ENCODE data around the gene TMEM170A.

The TMEM170A gene

DNA sequence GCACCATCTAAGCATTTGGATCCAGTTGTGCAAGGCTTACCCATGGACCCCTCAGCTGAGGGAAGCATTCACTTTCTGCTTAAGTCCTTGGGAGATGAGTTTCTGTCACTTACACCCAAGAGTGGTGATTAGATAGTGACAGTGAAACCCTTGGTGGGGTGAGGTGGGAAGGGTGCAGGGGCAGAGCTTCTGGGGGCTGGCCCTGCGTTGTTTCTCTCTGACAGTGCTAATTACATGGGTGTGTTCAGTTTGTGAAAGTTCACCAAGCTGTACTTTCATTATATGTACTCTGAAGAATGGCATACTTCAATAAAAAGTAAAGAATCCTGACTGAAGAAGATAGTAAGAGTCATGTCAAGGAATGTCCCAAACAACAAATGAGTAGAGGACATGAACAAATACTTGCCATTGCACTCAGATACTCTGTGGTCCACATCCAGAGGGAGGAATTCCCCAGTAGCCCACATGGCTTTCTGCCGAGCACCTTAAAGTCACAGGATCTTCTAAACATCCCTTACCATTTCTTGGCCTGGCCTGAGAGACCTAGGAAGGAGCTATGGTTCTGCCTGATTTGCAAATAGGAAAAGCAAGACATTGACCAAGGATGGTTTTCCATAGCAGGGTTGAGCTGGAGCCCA is 22.3 kb upstream of the TMEM170A start:
- H2AFZ ChIP-seq (ENCODE audit: low read length) = no peak overlapping the region
- TF ChIP-seq EZH2 (IDR thresholded peaks at IDR 0.05; ENCODE audit: borderline replicate concordance, low read length) = no peak
- TF ChIP-seq, protein P1, sequence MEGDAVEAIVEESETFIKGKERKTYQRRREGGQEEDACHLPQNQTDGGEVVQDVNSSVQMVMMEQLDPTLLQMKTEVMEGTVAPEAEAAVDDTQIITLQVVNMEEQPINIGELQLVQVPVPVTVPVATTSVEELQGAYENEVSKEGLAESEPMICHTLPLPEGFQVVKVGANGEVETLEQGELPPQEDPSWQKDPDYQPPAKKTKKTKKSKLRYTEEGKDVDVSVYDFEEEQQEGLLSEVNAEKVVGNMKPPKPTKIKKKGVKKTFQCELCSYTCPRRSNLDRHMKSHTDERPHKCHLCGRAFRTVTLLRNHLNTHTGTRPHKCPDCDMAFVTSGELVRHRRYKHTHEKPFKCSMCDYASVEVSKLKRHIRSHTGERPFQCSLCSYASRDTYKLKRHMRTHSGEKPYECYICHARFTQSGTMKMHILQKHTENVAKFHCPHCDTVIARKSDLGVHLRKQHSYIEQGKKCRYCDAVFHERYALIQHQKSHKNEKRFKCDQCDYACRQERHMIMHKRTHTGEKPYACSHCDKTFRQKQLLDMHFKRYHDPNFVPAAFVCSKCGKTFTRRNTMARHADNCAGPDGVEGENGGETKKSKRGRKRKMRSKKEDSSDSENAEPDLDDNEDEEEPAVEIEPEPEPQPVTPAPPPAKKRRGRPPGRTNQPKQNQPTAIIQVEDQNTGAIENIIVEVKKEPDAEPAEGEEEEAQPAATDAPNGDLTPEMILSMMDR (IDR thresholded peaks at IDR 0.05; ENCODE audit: low read length) = no peak
- H3K9me3 ChIP-seq (ENCODE audit: low read length) = no peaks in the 10 kb centered on the region
- no peaks in the 10 kb centered on the region for H3K9me2 ChIP-seq (ENCODE audit: low read depth, low read length)
- H3K27ac ChIP-seq (ENCODE audit: low read depth, low read length, poor library complexity, severe bottlenecking) = peak overlapping the region; percentile 72
- no peak overlapping the region for H3K4me2 ChIP-seq (ENCODE audit: low read length)
- H3K9ac ChIP-seq (ENCODE audit: low read length) = no peak overlapping the region
- peaks cover 39% of the 10 kb centered on the region for H3K4me1 ChIP-seq (ENCODE audit: insufficient read depth, low read length, severe bottlenecking)
- H3K4me3 ChIP-seq (ENCODE audit: low read depth, low read length, poor library complexity, severe bottlenecking) = no peak overlapping the region
- H3K27me3 ChIP-seq (ENCODE audit: insufficient read depth, low read length) = no peaks in the 10 kb centered on the region
- peaks cover 3% of the 10 kb centered on the region; the same call in 1 of the 2 replicates for H3F3A ChIP-seq (ENCODE audit: insufficient read depth, low read length)
- H3K79me2 ChIP-seq (ENCODE audit: insufficient read depth, low read length) = no peaks in the 10 kb centered on the region
- H4K20me1 ChIP-seq (ENCODE audit: insufficient read depth, low read length) = no peaks in the 10 kb centered on the region
- no peaks in the 10 kb centered on the region for H3K36me3 ChIP-seq (ENCODE audit: insufficient read depth, low read length)

DNA sequence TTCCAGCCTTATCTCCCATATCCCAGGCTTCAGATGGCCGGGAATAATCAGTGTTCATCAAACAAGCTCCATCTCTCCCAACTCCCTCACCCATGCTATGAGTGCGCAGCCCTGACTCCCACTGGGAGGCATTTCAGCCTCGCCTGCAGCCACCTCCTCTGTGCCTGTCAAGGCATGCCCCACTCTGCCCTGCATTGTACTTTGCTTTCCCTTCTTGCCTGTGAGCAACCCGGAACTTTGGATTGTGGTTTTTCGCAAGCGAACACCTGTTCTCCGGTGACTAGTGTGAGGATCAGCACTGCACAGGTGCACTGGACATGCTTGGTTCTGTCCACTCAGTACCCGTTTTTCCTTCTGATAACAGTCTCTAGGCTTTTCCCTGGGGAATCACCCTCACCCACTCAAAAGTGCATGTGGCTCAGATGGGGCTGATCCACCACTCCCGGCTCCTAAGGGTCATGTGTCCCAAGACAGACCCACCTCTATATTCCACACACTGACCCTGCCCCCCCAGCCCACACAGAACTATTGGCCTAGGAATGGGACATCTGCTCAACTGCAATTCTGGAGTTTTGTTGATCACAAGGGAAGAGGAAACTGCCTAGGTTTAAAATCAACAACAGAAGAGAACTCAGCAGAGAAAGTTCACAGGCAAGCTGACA is 21.7 kb upstream of the TMEM170A start:
- TF ChIP-seq, protein P1 (IDR thresholded peaks at IDR 0.05; ENCODE audit: low read length) = no peak
- no peak for TF ChIP-seq EZH2 (IDR thresholded peaks at IDR 0.05; ENCODE audit: borderline replicate concordance, low read length)
- Histone ChIP-seq H3K4me1 (ENCODE audit: insufficient read depth, low read length, severe bottlenecking) (peaks cover 39% of the 10 kb centered on the region), H3K27ac (ENCODE audit: low read depth, low read length, poor library complexity, severe bottlenecking) (peak overlapping the region; percentile 72), H3K36me3 (ENCODE audit: insufficient read depth, low read length) (no peaks in the 10 kb centered on the region), H3K4me2 (ENCODE audit: low read length) (peak overlapping the region; percentile 23; the same call in 1 of the 2 replicates), H3F3A (ENCODE audit: insufficient read depth, low read length) (peaks cover 3% of the 10 kb centered on the region; the same call in 1 of the 2 replicates), H4K20me1 (ENCODE audit: insufficient read depth, low read length) (no peaks in the 10 kb centered on the region), H3K9me3 (ENCODE audit: low read length) (no peaks in the 10 kb centered on the region), H3K9me2 (ENCODE audit: low read depth, low read length) (no peaks in the 10 kb centered on the region), H3K4me3 (ENCODE audit: low read depth, low read length, poor library complexity, severe bottlenecking) (no peak overlapping the region), H3K9ac (ENCODE audit: low read length) (peak overlapping the region; percentile 15; the same call in 1 of the 2 replicates), H3K27me3 (ENCODE audit: insufficient read depth, low read length) (no peaks in the 10 kb centered on the region), H2AFZ (ENCODE audit: low read length) (no peak overlapping the region), H3K79me2 (ENCODE audit: insufficient read depth, low read length) (no peaks in the 10 kb centered on the region)

GRCh38 chr16:75485230-75486013 is 20.9 kb upstream of the TMEM170A start:
- peak overlapping the region; percentile 72 for H3K27ac ChIP-seq (ENCODE audit: low read depth, low read length, poor library complexity, severe bottlenecking)
- TF ChIP-seq, protein P1 (IDR thresholded peaks at IDR 0.05; ENCODE audit: low read length) = no peak
- no peak for TF ChIP-seq EZH2 (IDR thresholded peaks at IDR 0.05; ENCODE audit: borderline replicate concordance, low read length)
- H3K4me3 ChIP-seq (ENCODE audit: low read depth, low read length, poor library complexity, severe bottlenecking) = no peak overlapping the region
- no peaks in the 10 kb centered on the region for H3K9me2 ChIP-seq (ENCODE audit: low read depth, low read length)
- no peaks in the 10 kb centered on the region for H4K20me1 ChIP-seq (ENCODE audit: insufficient read depth, low read length)
- H2AFZ ChIP-seq (ENCODE audit: low read length) = no peak overlapping the region
- H3K36me3 ChIP-seq (ENCODE audit: insufficient read depth, low read length) = no peaks in the 10 kb centered on the region
- H3K9me3 ChIP-seq (ENCODE audit: low read length) = no peaks in the 10 kb centered on the region
- H3K4me1 ChIP-seq (ENCODE audit: insufficient read depth, low read length, severe bottlenecking) = peaks cover 35% of the 10 kb centered on the region
- peak overlapping the region; percentile 15; the same call in 1 of the 2 replicates for H3K9ac ChIP-seq (ENCODE audit: low read length)
- H3K4me2 ChIP-seq (ENCODE audit: low read length) = peak overlapping the region; percentile 23; the same call in 1 of the 2 replicates
- no peaks in the 10 kb centered on the region for H3K79me2 ChIP-seq (ENCODE audit: insufficient read depth, low read length)
- peaks cover 3% of the 10 kb centered on the region; the same call in 1 of the 2 replicates for H3F3A ChIP-seq (ENCODE audit: insufficient read depth, low read length)
- H3K27me3 ChIP-seq (ENCODE audit: insufficient read depth, low read length) = no peaks in the 10 kb centered on the region

Data from OCI-LY1 (cell line).